ENCODE results near the gene CERS4.

CERS4 gene

DNA sequence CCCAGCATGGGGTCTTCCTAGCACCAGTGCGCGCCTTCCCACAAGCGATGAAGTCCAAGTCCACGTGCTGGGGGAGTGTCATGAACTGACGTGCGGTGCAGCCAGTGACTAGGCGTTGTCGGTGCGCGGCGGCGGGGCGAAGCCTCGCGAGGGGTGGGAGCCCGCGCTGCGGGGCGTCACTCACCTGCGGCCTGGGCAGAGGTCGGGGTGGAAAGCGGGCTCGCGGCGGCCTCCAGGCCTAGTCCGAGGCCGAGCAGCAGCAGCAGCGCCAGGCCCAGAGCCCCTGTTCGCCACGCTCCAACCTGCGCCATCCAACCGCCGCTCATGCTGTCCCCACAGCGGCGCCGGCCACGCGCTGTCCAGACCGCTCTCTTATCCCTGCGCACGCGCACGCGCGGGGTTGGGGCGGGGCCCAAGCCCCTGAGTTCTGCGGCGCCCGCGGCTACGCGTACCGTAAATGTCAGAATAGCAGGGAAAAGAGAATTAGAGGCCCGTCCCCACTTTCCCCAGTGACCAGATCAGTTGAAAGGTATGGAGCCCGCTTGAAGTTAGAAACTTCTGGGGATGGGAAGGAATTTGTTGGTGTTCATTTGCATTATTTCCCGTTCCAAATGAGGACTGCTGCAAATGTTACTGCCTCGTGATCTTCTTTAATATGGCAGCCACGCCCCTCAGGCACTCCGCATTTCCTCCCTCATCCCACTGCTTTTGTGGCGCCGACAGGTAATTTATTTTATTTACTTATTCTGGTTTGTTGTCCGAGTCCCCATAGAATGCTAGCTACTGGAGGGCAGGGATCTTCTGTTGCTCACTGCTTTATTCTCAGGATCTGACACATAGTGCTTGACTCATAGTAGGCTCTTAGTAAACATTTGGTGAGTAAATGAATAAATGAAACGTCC, 99.0 kb downstream of the CERS4 start, which contains the start of gene CD320:
TSS of gene CD320 (minus strand) at position 394 of the 902 bp plus-strand sequence. CDS start at position 326, 68 bp downstream.
- peak within 1 kb of the TSS in 15 of 21 experiments; percentile 6 to 80 (median 57) for H3K27ac ChIP-seq
- peak within 1 kb of the TSS; percentile 41 to 58 (median 47) for H3K4me3 ChIP-seq

DNA sequence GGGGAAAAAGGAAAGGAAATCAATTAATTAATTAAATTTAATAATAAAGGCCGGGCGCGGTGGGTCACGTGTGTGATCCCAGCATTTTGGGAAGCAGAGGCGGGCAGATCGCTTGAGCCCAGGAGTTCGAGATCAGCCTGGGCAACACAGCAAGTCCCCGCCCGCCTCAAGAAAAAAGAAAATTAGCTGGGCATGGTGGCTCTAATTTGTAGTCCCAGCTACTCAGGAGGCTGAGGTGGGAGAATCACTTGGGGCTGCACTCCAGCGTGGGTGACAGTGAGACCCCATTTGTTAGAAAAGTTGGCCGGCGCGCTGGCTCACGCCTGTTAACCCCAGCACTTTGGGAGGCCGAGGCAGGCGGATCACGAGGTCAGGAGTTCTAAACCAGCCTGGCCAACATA, 99.7 kb downstream of the CERS4 start:
- peak overlapping the region; percentile 41 to 58 (median 47) for H3K4me3 ChIP-seq
- H3K27ac ChIP-seq, result peak overlapping the region in 5 of 21 experiments; percentile 17 to 80 (median 64)

DNA sequence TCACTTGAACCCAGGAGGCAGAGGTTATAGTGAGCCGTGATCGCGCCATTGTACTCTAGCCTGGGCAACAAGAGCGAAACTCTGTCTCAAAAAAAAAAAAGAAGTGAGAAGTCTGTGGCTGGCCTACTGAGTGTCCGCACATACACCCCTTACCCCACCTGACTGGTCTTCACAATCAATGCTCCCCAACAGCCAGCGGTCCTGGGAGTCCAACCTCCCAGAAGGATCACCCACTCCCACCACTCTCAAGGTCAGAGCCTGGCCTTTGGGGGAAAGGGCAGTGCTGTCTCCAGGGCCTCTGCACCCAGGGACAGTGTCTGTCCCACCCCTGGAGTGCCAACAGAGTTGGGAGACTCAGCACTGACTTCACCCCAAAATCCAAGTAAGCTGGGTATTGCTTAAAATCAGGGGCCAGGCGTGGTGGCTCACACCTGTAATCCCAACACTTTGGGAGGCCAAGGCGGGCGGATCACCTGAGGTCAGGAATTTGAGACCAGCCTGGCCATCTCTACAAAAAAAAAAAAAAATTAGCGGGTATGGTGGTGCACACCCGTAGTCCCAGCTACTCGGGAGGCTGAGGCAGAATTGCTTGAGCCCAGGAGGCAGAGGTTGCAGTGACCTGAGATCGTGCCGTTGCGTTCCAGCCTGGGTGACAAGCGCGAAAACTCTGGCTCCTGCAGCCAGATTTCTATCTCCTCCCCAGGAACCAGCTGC, 101.3 kb downstream of the CERS4 start:
- Histone ChIP-seq H3K4me3 (no peak overlapping the region), H3K27ac (peak overlapping the region in 1 of 21 experiments; percentile 58)

DNA sequence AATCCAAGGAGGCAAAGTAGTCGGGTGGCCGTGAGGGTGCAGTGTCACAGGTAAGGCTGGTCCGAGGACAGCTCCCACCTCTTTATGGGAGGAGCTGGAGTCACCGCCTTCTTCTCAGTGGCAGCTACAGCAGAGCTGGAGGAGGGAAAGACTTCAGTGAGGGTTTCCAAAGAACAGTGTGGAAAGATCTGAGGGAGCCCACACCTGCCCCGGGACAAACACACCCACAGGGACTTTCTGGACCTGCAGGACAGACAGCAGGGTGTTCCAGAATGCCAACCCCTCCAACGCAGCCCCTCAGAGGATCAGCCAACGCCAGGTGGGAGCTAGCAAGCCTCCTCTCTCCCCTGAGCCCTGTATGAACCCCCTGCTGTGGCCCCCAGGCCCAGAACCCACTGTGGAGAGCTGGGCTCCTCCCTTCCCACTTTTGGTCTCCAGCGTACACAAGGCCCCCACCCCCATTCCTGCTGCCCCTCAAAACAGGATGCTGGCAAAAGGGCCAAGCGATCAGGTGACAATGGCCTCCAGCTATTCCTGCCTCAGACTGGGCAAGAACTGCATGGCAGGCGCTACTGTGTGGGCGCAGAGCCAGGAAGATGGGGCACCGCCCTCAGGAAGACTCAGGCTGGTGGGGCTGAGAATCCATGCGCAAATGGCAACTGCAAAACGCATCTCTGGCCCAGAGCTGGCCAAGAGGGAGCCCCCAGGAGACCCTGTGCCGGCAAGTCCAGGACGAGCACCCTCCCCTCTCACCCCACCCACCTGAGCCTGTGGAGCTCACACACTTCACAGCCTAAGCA, 102.5 kb downstream of the CERS4 start:
- H3K27ac ChIP-seq, result peak overlapping the region in 5 of 21 experiments; percentile 30 to 58 (median 54)
- H3K4me3 ChIP-seq, result no peak overlapping the region

Data from skin epidermis (tissue), 12 donors.